ENCODE results near the gene KCNH8.

KCNH8 gene

DNA sequence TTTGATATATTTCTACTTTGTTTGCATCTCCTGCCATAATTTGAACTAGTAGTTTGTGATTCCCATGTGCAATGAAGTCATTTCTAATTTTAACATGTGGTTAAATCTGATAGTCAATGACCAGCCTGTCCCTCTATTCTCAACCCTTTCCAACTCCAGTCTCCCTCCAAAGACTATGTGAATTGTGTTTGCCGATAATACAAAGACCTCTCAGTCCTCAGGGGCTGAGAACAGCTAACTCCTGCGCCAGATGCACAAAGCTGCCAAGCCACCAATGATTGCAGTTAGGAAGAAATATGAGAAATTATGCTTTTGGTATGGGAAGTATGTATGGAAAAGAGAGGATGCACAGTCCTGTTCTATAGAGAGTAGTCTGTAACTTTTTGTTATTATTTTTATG lies 54.0 kb downstream of the KCNH8 start:
- no peak for DNase-seq (ENCODE audit: low read depth)
- TF ChIP-seq CTCF (conservative IDR thresholded peaks at IDR 0.05; ENCODE audit: control insufficient read depth, insufficient read depth, low read depth, low read length), result no peak
- no peak overlapping the region for H3K4me3 ChIP-seq (ENCODE audit: control insufficient read depth, low read depth, low read length)

- H3K4me3 ChIP-seq (ENCODE audit: control insufficient read depth, low read depth, low read length), result no peak overlapping the region
- no peak for TF ChIP-seq CTCF (conservative IDR thresholded peaks at IDR 0.05; ENCODE audit: control insufficient read depth, insufficient read depth, low read depth, low read length)
- no peak for DNase-seq (ENCODE audit: low read depth)
These were observed 54.4 kb downstream of the KCNH8 start for GRCh38 chr3:19202754-19203153.

DNA sequence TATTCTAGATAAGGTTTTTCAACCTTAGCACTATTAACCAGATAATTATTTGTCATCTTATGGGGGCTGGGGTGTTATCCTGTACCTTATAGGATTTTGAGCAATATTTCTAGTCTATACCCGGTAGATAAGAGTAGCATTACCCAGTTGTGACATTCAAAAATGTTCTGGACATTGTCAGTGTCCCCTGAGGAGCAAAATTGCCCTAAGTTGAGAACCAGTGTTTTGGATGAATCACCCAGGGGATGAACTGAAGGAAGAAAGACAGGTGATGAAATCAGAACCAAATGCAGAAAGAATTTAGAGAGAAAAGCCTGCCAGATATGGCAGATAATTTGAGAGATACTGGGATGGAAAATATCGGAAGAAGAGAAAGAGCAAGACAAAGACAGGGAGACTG lies 58.2 kb downstream of the KCNH8 start:
- H3K4me3 ChIP-seq (ENCODE audit: control insufficient read depth, low read depth, low read length), result no peak overlapping the region
- TF ChIP-seq CTCF (conservative IDR thresholded peaks at IDR 0.05; ENCODE audit: control insufficient read depth, insufficient read depth, low read depth, low read length), result no peak
- no peak for DNase-seq (ENCODE audit: low read depth)

GRCh38 chr3:19213603-19214220 lies 65.4 kb downstream of the KCNH8 start:
- no peak for DNase-seq (ENCODE audit: low read depth)
- TF ChIP-seq CTCF (conservative IDR thresholded peaks at IDR 0.05; ENCODE audit: control insufficient read depth, insufficient read depth, low read depth, low read length), result no peak
- no peak overlapping the region for H3K4me3 ChIP-seq (ENCODE audit: control insufficient read depth, low read depth, low read length)

DNA sequence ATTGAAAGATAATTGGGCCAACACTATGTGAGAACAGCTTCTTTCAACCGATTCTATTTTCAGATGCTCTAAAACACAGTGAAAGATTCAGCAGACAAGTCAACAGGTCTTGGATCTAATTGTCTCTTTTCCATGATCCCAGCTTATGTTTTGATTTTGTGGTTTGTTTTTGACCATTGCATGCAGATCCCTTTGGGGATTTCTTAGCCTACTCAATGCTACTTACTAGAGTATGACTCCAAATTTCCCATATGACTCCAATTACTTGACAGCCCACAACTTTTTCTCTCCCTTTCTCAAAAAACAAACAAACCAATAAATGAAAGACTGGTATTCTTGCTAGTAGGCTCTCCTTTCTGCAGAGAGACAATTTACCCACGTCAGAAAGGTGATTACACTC lies 67.1 kb downstream of the KCNH8 start:
- H3K4me3 ChIP-seq (ENCODE audit: control insufficient read depth, low read depth, low read length), result no peak overlapping the region
- DNase-seq (ENCODE audit: low read depth), result no peak
- no peak for TF ChIP-seq CTCF (conservative IDR thresholded peaks at IDR 0.05; ENCODE audit: control insufficient read depth, insufficient read depth, low read depth, low read length)

- TF ChIP-seq CTCF (conservative IDR thresholded peaks at IDR 0.05; ENCODE audit: control insufficient read depth, insufficient read depth, low read depth, low read length), result no peak
- H3K4me3 ChIP-seq (ENCODE audit: control insufficient read depth, low read depth, low read length), result no peak overlapping the region
- DNase-seq (ENCODE audit: low read depth), result no peak
These were observed 68.5 kb downstream of the KCNH8 start for GRCh38 chr3:19216669-19217337.

All from fibroblast of mammary gland (primary cell).